Fibroblast of villous mesenchyme (primary cell): ENCODE measurements around the gene BBS2. TPM values are rescaled to one million over a fixed set of nuclear protein-coding genes. Genes with fewer than 3 reads are reported as not detected.
A peak's percentile ranks its signal among the peaks of the same experiment; 100 is the strongest.

ENCODE experiments used
- DNase-seq: peaks from one replicate; pipeline ENCODE4 v3.0.0-alpha.2; 2010; ENCODE audit warnings: low read depth
- H3K4me3 ChIP-seq: 2 replicates; pipeline ENCODE4 v1.5.1; 2011; ENCODE audit warnings: low read depth, mild to moderate bottlenecking, low read length
- CTCF ChIP-seq: IDR thresholded peaks from 2 replicates; pipeline ENCODE4 v1.5.1; 2012; ENCODE audit warnings: low read depth, mild to moderate bottlenecking, low read length; ENCODE audit not compliant: insufficient read depth
- total RNA-seq: library from RNA; depleted of rRNA; stranded (reverse); fragments of >200 nt; gene quantifications from 2 replicates; pipeline ENCODE4 v1.2.3, GENCODE V29; 2012

The BBS2 gene
- total RNA-seq, 1 donor = 60.5 TPM

GRCh38 chr16:56470232-56470631 lies 49.6 kb downstream of the BBS2 start:
- TF ChIP-seq CTCF = no peak
- no peak for DNase-seq
- no peak overlapping the region for H3K4me3 ChIP-seq

- no peak for TF ChIP-seq CTCF
- DNase-seq = no peak
- H3K4me3 ChIP-seq = no peak overlapping the region
Measured at GRCh38 chr16:56469748-56470147, 50.1 kb downstream of the BBS2 start.

- no peak for DNase-seq
- no peak for TF ChIP-seq CTCF
- no peak overlapping the region for H3K4me3 ChIP-seq
Measured at GRCh38 chr16:56468800-56469199, 51.0 kb downstream of the BBS2 start.

GRCh38 chr16:56466344-56466743 lies 53.5 kb downstream of the BBS2 start:
- DNase-seq = no peak
- no peak overlapping the region for H3K4me3 ChIP-seq
- TF ChIP-seq CTCF = no peak

GRCh38 chr16:56463153-56463552 lies 56.7 kb downstream of the BBS2 start:
- no peak overlapping the region for H3K4me3 ChIP-seq
- DNase-seq = no peak
- TF ChIP-seq CTCF = no peak

GRCh38 chr16:56462064-56462796 lies 57.6 kb downstream of the BBS2 start:
- DNase-seq = no peak
- TF ChIP-seq CTCF = no peak
- H3K4me3 ChIP-seq = no peak overlapping the region

GRCh38 chr16:56460101-56460500 lies 59.7 kb downstream of the BBS2 start:
- H3K4me3 ChIP-seq = no peak overlapping the region
- DNase-seq = peak; percentile 17
- no peak for TF ChIP-seq CTCF
